Mammary epithelial cell (primary cell): ENCODE measurements around the gene ALOX12B.

ENCODE experiments used
- CTCF ChIP-seq, 2 donors: IDR thresholded peaks in 1 of 2; conservative IDR thresholded peaks in 1 of 2; 2 replicates each; pipeline ENCODE4 v1.5.1; 2011 to 2012; ENCODE audit warnings: inconsistent platforms in 2 of 2, low read length in 2 of 2, mild to moderate bottlenecking in 2 of 2, control low read depth in 1 of 2, low read depth in 1 of 2; ENCODE audit not compliant: insufficient read depth in 1 of 2; ENCODE audit errors: extremely low read depth in 1 of 2
- EZH2 ChIP-seq: IDR thresholded peaks from 2 replicates; pipeline ENCODE4 v1.6.1; 2012; ENCODE audit warnings: low read length, inconsistent platforms, borderline replicate concordance

GRCh38 chr17:8118769-8119580 is 31.5 kb upstream of the ALOX12B start:
- TF ChIP-seq CTCF (conservative IDR thresholded peaks at IDR 0.05 in 1 of 2, IDR thresholded peaks at IDR 0.05 in 1 of 2; ENCODE audit: extremely low read depth in 1 of 2, insufficient read depth in 1 of 2, low read depth in 1 of 2, low read length in 2 of 2): peak; percentile 61 to 85
- TF ChIP-seq EZH2: no peak
